Activated naive CD4-positive, alpha-beta T cell treated with anti-CD3 and anti-CD28 coated beads for 36 hours (primary cell): ENCODE data around the gene SFMBT2. TPM values are rescaled to one million over a fixed set of nuclear protein-coding genes. Genes with fewer than 3 reads are reported as not detected.
"Not testable (repeated sequence)": the region's sequence is repeated elsewhere in the genome, so short reads cannot be mapped to it uniquely, and the experiment has no call there.

Source experiments
- CTCF ChIA-PET: fragments of 350-600 bp; sonication (Branson Sonifier 250); formaldehyde crosslinking; loops from one replicate; lab custom pipeline; 2021; ENCODE audit warnings: antibody characterized with exemption; lab: Charles Lee
- DNase-seq: peaks from one replicate; pipeline ENCODE4 v3.0.0-alpha.2; 2020
- H3K27ac Mint-ChIP-seq: one replicate; pipeline ENCODE4 v1.8.0; 2021; ENCODE audit warnings: mild to moderate bottlenecking, mixed read lengths
- H3K27me3 Mint-ChIP-seq: one replicate; pipeline ENCODE4 v1.8.0; 2021; ENCODE audit warnings: low read depth, mixed read lengths
- H3K36me3 Mint-ChIP-seq: one replicate; pipeline ENCODE4 v1.8.0; 2021; ENCODE audit warnings: low read depth, mixed read lengths
- H3K4me1 Mint-ChIP-seq: one replicate; pipeline ENCODE4 v1.8.0; 2021; ENCODE audit warnings: low read depth, mixed read lengths
- H3K4me3 Mint-ChIP-seq: one replicate; pipeline ENCODE4 v1.8.0; 2021; ENCODE audit warnings: mild to moderate bottlenecking, moderate library complexity, mixed read lengths
- H3K9me3 Mint-ChIP-seq: one replicate; pipeline ENCODE4 v1.8.0; 2021; ENCODE audit warnings: mixed read lengths
- intact Hi-C: fragments of 100-400 bp; cut with micrococcal nuclease; formaldehyde crosslinking; loops from one replicate; pipeline ENCODE4 v1.15.1; 2023
- total RNA-seq, 2 experiments: library from RNA; stranded (reverse); gene quantifications; one replicate each; pipeline ENCODE4 v1.2.3, GENCODE V29; 2021

The SFMBT2 gene
- total RNA-seq, 2 experiments from 2014 or later, result 20.0 to 21.5 TPM

DNA sequence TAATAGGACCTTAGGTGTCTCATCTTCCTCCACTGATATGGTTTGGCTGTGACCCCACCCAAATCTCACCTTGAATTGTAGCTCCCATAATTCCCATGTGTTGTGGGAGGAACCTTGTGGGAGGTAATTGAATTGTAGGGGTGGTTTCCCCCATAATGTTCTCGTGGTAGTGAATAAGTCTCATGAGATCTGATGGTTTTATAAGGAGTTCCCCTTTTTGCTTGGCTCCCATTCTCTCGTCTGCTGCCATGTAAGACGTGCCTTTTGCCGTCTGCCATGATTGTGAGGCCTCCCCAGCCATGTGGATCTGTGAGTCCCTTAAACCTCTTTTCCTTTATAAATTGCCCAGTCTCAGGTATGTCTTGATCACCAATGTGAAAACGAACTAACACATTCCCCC, 220.1 kb downstream of the SFMBT2 start:
- peaks cover 77% of the 10 kb centered on the region for H3K4me1 Mint-ChIP-seq
- H3K9me3 Mint-ChIP-seq, result peaks cover 12% of the 10 kb centered on the region
- peak overlapping the region; percentile 26 for H3K27ac Mint-ChIP-seq
- DNase-seq, intact Hi-C loops, H3K27me3 Mint-ChIP-seq, CTCF ChIA-PET, H3K4me3 Mint-ChIP-seq: not testable (repeated sequence)
- peaks cover 43% of the 10 kb centered on the region for H3K36me3 Mint-ChIP-seq

DNA sequence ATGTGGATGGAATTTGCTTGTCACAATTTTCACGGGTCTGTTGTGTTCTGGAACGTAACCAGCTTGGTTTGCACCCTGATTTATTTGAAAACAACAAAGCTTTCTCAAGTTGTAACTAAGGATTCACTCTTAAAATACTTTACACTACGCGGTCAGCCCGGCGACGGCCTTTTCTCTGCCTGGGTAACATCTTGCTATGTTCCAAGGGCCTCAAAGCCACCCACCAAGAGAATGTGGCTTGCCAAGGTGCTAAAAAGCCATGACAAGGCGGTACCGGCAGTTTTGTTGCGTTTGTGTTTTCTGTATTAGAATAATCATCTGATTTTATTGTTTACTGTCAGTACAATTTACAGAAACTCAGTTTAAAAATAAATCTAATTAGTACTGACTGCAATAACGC, 220.9 kb downstream of the SFMBT2 start:
- H3K4me3 Mint-ChIP-seq, result no peak overlapping the region

DNA sequence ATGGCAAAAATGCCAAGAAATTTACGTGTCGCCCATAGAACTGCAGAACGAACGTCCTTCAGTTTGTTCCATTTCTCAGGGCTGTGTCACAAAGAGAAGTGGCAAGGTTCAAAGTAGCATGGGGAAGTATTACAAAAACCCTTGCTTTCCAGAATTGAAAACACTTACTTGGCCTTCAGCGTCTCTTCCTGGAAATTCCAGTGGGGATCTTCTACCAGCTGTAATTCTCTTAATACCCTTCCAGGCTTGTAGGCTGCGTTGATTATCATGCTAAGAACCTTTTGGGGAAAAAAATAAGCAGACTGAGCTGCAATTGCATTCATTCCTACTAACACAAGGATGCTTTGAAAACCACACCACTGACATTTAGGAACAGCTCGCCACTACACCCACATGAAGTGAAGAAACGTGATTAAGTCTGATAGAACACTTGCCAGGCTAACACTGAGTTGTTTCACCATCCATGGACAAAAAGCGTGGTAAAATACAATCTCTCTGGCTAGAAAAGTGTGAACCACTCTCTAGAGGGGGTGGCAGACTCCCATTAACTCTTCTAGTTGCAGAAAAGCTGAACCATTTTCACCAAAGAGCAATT, 222.3 kb downstream of the SFMBT2 start:
- no peak for DNase-seq
- Mint-ChIP-seq H3K4me3 (no peak overlapping the region), H3K4me1 (peaks cover 77% of the 10 kb centered on the region), H3K36me3 (peaks cover 43% of the 10 kb centered on the region), H3K9me3 (peaks cover 17% of the 10 kb centered on the region), H3K27ac (no peak overlapping the region), H3K27me3 (no peaks in the 10 kb centered on the region)
- CTCF ChIA-PET, result interaction anchor here (0.5 kb wide), 1 partner anchor 9 kb away, joined by 3 read pairs; no protein-coding TSS in a partner anchor
- intact Hi-C loops, result loop anchor here (5.0 kb wide), 1 partner anchor 261 kb away; no protein-coding TSS in a partner anchor

More for the DNA sequence above, 220.9 kb downstream of the SFMBT2 start:
- peaks cover 77% of the 10 kb centered on the region for H3K4me1 Mint-ChIP-seq
- CTCF ChIA-PET, result no interaction called here
- DNase-seq, result no peak
- peaks cover 42% of the 10 kb centered on the region for H3K36me3 Mint-ChIP-seq
- peaks cover 8% of the 10 kb centered on the region for H3K9me3 Mint-ChIP-seq
- H3K27me3 Mint-ChIP-seq, result no peaks in the 10 kb centered on the region
- H3K27ac Mint-ChIP-seq, result no peak overlapping the region
- intact Hi-C loops, result loop anchor here (5.0 kb wide), 1 partner anchor 263 kb away; no protein-coding TSS in a partner anchor

DNA sequence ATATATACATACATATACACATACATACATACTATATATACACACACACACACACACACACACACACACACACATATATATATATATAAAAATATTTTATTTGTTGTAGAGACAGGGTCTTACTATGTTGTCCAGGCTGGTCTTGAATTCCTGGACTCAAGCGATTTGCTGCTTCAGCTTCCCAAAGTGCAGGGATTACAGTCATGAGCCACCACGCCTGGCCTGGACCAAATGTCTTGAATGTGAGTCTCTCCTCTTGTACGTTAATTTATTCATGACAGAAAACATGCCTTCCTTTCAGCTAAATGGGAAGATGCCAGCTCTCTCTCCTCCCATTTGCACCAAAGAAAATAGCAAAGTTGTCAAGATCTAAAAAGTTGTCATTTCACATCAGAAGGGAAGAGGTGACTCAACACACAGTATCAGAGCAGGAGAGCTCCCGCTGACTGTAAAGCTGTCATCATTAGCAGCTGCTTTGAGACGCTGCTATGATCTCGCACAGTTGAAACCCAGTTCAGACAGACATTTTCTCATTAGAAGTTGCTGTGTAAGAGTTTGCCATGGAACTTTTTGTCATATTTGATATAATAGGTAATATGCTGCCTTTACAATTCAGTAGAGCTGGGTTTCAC, 224.3 kb downstream of the SFMBT2 start:
- Mint-ChIP-seq H3K9me3 (peaks cover 18% of the 10 kb centered on the region), H3K4me1 (peaks cover 61% of the 10 kb centered on the region), H3K27ac (peak overlapping the region; percentile 29), H3K4me3 (peak overlapping the region; percentile 20), H3K36me3 (peaks cover 49% of the 10 kb centered on the region), H3K27me3 (no peaks in the 10 kb centered on the region)
- intact Hi-C loops, result loop anchor here (1.0 to 5.0 kb wide), 3 partner anchors 71 to 259 kb away; no protein-coding TSS in a partner anchor
- CTCF ChIA-PET, result interaction anchor here (0.6 to 2.3 kb wide), 2 partner anchors 151 to 225 kb away, joined by 3 to 7 read pairs; partner anchors contain the start of gene SFMBT2
- DNase-seq, result peak; percentile 70

DNA sequence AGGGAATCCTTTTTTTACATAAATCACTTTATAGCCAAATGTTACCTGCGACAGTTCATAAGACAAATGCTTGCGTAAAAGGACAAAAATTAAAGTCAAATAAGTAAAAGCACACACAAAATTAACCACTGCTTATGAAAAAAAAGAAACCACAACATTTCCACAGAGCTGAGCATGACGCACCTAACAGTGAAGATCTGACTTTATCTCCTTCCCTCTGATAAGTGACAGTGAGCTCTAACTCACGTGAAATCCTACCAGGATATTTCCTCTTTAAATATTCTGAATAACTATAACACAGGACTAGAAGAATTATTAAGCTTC, 225.5 kb downstream of the SFMBT2 start:
- Mint-ChIP-seq H3K9me3 (peaks cover 18% of the 10 kb centered on the region), H3K36me3 (peaks cover 43% of the 10 kb centered on the region), H3K27ac (peak overlapping the region; percentile 80), H3K4me3 (peak overlapping the region; percentile 1), H3K4me1 (peaks cover 52% of the 10 kb centered on the region), H3K27me3 (no peaks in the 10 kb centered on the region)
- intact Hi-C loops, result loop anchor here (1.0 to 5.0 kb wide), 3 partner anchors 8 to 258 kb away; no protein-coding TSS in a partner anchor
- CTCF ChIA-PET, result interaction anchor here (2.3 kb wide), 1 partner anchor 226 kb away, joined by 7 read pairs; the partner anchor contains the start of gene SFMBT2
- peak; percentile 48 for DNase-seq

DNA sequence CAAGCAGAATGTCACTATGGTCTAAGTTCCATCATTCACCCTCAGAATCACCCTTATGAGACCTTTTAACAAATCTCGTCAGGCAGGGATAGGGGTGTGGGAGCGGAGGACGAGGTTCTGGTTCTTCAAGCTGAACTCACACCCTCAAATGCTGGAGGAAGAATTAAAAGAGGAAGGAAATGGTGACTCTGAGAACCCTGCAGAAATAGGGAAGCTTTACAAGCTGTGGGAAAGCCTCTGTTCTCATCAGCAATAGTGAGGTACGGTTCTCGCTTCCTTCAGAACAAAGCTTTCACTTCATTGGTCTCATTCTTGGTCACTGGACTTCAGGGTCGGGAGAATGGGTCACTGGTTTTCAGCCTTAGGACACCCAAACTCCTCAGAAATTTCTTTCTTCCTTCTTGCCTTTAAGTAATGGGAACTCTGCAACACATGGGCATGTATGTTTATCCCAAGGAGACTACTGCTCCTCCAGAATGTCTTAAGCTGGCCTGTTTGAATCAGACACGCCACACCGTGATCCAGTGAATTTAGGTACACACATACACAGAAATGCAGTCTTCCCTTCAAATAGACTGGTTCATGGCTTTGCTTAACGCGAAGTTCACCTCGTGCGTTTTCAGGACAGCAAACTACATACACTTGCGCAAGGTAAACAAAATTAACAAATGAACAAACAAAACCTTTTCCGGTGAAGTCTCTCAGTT, 226.0 kb downstream of the SFMBT2 start:
- CTCF ChIA-PET, result interaction anchor here (2.3 kb wide), 1 partner anchor 227 kb away, joined by 7 read pairs; the partner anchor contains the start of gene SFMBT2
- intact Hi-C loops, result loop anchor here (1.0 to 5.0 kb wide), 3 partner anchors 8 to 258 kb away; no protein-coding TSS in a partner anchor
- Mint-ChIP-seq H3K36me3 (peaks cover 43% of the 10 kb centered on the region), H3K9me3 (peaks cover 18% of the 10 kb centered on the region), H3K27me3 (no peaks in the 10 kb centered on the region), H3K4me3 (peak overlapping the region; percentile 1), H3K4me1 (peaks cover 52% of the 10 kb centered on the region), H3K27ac (peak overlapping the region; percentile 81)
- no peak for DNase-seq

DNA sequence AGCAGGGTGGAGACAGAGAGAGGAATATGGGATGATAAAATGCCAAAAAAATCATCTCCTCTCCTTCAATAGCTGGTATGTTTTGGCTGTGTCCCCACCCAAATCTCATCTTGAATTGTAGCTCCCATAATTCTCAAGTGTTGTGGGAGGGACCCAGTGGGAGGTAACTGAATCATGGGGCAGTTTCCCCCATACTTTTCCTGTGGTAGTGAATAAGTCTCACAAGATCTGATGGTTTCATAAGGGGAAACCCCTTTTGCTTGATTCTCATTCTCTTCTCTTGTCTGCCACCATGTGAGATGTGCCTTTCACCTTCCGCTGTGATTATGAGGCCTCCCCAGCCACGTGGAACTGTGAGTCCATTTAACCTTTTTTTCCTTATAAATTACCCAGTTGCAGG, 226.7 kb downstream of the SFMBT2 start:
- H3K27me3 Mint-ChIP-seq, H3K4me3 Mint-ChIP-seq, CTCF ChIA-PET, intact Hi-C loops: not testable (repeated sequence)
- Mint-ChIP-seq H3K9me3 (peaks cover 18% of the 10 kb centered on the region), H3K4me1 (peaks cover 49% of the 10 kb centered on the region), H3K36me3 (peaks cover 40% of the 10 kb centered on the region), H3K27ac (peak overlapping the region; percentile 81)
- peak; percentile 38 for DNase-seq

DNA sequence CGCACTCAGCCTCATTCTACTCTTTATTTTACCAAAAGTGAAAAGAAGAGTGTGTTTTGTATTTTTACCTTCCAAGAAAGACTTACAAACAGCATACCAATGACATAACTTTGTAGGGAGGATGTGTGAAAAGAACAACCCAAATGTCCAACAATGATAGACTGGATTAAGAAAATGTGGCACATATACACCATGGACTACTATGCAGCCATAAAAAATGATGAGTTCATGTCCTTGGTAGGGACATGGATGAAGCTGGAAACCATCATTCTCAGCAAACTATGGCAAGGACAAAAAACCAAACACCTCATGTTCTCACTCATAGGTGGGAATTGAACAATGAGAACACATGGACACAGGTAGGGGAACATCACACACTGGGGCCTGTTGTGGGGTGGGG, 228.5 kb downstream of the SFMBT2 start:
- Mint-ChIP-seq H3K36me3 (peaks cover 44% of the 10 kb centered on the region), H3K4me1 (peaks cover 40% of the 10 kb centered on the region), H3K9me3 (peaks cover 18% of the 10 kb centered on the region)
- CTCF ChIA-PET, H3K4me3 Mint-ChIP-seq, H3K27ac Mint-ChIP-seq, intact Hi-C loops, DNase-seq, H3K27me3 Mint-ChIP-seq: not testable (repeated sequence)

DNA sequence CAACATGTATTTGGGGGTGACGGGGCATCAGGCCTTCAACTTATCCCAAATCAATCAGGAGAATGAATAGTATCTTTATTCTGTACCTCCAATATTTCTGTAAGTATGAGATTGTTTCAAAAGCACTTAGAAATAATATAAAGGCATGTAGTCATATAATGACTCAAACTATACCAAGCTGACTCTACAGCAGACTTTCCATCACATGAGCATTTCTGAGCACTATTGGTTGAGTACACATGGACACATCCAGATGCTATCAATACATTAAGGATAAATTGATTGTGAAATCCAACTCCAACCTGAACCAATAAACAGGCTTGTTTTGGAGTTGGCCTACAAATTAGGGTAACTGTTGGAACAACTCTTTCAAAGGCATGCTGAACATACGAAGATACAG, 229.4 kb downstream of the SFMBT2 start:
- Mint-ChIP-seq H3K4me1 (peaks cover 32% of the 10 kb centered on the region), H3K27me3 (no peaks in the 10 kb centered on the region), H3K27ac (no peak overlapping the region), H3K9me3 (peaks cover 18% of the 10 kb centered on the region), H3K4me3 (no peak overlapping the region), H3K36me3 (peaks cover 48% of the 10 kb centered on the region)
- DNase-seq, result no peak
- intact Hi-C loops, result no loop called here
- CTCF ChIA-PET, result interaction anchor here (0.6 kb wide), 2 partner anchors 11 to 45 kb away, joined by 3 read pairs; no protein-coding TSS in a partner anchor

DNA sequence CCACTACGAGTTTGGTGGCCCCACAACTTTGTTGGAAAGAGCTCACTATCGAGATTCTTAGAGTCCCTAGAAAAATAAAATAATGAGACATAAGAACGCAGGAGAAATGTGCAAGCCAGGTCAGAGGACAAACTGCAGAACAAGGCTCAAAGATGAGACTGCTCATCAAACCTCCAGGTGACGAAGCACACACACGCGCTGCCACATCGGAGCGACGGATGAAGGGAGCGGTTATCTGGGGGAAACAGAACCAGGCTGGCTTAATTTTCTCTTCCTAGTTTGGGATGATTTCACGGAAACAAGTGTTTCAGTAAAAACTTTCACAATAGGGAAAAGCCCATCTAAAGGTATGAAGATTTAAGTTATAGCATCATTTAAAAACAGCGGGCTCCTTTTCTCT, 231.3 kb downstream of the SFMBT2 start:
- H3K27ac Mint-ChIP-seq, result no peak overlapping the region
- intact Hi-C loops, result no loop called here
- CTCF ChIA-PET, result interaction anchor here (0.6 kb wide), 1 partner anchor 9 kb away, joined by 3 read pairs; no protein-coding TSS in a partner anchor
- H3K27me3 Mint-ChIP-seq, result no peaks in the 10 kb centered on the region
- no peak overlapping the region for H3K4me3 Mint-ChIP-seq
- peaks cover 56% of the 10 kb centered on the region for H3K36me3 Mint-ChIP-seq
- no peak for DNase-seq
- H3K9me3 Mint-ChIP-seq, result peaks cover 22% of the 10 kb centered on the region
- peaks cover 14% of the 10 kb centered on the region for H3K4me1 Mint-ChIP-seq

DNA sequence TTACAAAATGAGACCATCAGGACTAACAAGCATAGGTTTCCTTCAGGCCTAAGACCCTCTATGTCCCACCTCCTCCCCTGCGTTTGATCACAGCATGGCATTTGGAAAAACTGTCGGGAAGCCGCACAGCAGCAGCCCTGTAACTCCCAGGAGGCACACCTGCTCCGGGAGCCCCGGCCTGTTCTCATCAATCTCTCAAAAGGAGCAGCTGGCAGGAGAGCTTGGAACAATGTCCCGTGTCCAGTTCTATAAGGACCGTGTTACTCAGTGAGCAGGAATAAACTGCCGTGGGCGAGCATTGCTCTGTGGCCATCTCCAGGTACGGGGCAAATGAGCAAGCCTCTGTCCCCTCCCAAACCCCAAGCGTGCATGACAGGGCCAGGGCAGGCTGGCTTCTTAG, 236.9 kb downstream of the SFMBT2 start:
- CTCF ChIA-PET, result no interaction called here
- H3K27ac Mint-ChIP-seq, result no peak overlapping the region
- peaks cover 10% of the 10 kb centered on the region for H3K9me3 Mint-ChIP-seq
- no peak for DNase-seq
- peaks cover 52% of the 10 kb centered on the region for H3K36me3 Mint-ChIP-seq
- intact Hi-C loops, result no loop called here
- H3K4me1 Mint-ChIP-seq, result no peaks in the 10 kb centered on the region
- H3K27me3 Mint-ChIP-seq, result no peaks in the 10 kb centered on the region
- H3K4me3 Mint-ChIP-seq, result no peak overlapping the region

DNA sequence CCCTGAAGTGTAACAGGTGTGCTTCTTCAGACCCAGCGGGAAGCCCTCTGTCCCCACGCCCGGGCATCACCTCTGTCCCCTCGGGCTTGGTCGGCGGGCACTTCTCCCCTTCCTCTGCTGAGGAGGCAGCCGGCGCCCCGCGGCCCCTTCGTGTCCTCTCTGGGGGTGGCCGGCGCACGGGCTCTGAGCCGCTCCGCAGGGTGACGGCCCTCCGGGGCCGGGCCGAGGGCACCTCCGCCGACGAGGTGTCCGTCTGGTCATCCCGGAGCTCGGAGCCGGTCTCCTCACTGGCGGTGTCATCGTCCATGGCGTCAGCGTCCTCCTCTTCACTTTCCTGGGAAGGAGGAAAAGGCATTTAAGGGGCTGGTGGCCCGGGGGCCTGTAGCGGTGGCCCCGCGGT, 239.0 kb downstream of the SFMBT2 start:
- no peaks in the 10 kb centered on the region for H3K27me3 Mint-ChIP-seq
- DNase-seq, result no peak
- H3K36me3 Mint-ChIP-seq, result peaks cover 46% of the 10 kb centered on the region
- peaks cover 10% of the 10 kb centered on the region for H3K9me3 Mint-ChIP-seq
- H3K4me1 Mint-ChIP-seq, result no peaks in the 10 kb centered on the region
- CTCF ChIA-PET, result no interaction called here
- intact Hi-C loops, result no loop called here
- H3K4me3 Mint-ChIP-seq, result no peak overlapping the region
- H3K27ac Mint-ChIP-seq, result no peak overlapping the region
